ENCODE data around the gene N4BP3.
"Not testable (repeated sequence)": the region's sequence is repeated elsewhere in the genome, so short reads cannot be mapped to it uniquely, and the experiment has no call there.

N4BP3 gene, protein sequence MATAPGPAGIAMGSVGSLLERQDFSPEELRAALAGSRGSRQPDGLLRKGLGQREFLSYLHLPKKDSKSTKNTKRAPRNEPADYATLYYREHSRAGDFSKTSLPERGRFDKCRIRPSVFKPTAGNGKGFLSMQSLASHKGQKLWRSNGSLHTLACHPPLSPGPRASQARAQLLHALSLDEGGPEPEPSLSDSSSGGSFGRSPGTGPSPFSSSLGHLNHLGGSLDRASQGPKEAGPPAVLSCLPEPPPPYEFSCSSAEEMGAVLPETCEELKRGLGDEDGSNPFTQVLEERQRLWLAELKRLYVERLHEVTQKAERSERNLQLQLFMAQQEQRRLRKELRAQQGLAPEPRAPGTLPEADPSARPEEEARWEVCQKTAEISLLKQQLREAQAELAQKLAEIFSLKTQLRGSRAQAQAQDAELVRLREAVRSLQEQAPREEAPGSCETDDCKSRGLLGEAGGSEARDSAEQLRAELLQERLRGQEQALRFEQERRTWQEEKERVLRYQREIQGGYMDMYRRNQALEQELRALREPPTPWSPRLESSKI

GRCh38 chr5:178113141-178113787, at the start of gene N4BP3:
Gene N4BP3, plus strand, starts transcription at chr5:178113532. Its CDS starts 6,052 bp downstream, at chr5:178119584.
- DNase-seq (ENCODE audit: low spot score): peak; percentile 87

DNA sequence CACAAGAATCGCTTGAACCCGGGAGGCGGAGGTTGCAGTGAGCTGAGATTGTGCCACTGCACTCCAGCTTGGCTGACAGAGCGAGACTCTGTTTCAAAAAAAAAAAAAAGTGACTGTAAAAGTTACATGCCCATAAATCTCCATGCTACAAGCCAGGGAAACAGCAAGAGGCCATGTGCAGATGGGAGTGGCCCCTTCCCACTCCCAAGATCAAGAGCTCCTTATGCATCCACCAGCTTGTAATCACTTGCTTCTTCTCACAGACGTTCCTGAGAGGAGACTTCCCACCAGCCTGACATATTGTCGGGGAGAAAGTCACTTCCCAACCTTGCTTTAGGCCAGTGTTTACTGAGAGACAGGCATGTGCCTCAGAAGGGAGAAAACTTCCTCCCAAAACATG, 45.6 kb upstream of the N4BP3 start:
- no peak for DNase-seq (ENCODE audit: low spot score)

GRCh38 chr5:178068293-178068692, 45.0 kb upstream of the N4BP3 start:
- no peak for DNase-seq (ENCODE audit: low spot score)

DNA sequence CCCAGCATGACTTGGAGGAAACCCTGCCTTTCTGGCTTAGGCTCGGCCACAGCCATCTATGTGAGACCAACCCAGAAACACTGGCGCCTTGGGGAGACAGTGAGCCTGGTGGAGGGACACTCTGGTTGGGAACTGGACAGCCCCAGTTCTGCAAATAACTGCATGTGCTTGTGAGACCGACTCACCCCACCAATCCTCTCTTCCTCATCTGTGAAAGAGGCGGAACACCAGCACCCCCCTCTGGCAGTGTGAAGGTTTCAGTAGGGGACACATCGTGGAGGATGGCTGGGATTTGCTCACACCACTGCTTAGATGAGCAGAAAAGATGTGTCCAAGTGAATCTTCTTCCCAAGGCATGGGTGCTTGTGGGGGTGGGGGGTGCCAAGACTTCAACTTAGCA, 43.4 kb upstream of the N4BP3 start:
- DNase-seq (ENCODE audit: low spot score): peak; percentile 20

- no peak for DNase-seq (ENCODE audit: low spot score)
These were observed 42.2 kb upstream of the N4BP3 start for GRCh38 chr5:178071108-178071507.

- no peak for DNase-seq (ENCODE audit: low spot score)
These were observed 40.6 kb upstream of the N4BP3 start for GRCh38 chr5:178072749-178073148.

DNA sequence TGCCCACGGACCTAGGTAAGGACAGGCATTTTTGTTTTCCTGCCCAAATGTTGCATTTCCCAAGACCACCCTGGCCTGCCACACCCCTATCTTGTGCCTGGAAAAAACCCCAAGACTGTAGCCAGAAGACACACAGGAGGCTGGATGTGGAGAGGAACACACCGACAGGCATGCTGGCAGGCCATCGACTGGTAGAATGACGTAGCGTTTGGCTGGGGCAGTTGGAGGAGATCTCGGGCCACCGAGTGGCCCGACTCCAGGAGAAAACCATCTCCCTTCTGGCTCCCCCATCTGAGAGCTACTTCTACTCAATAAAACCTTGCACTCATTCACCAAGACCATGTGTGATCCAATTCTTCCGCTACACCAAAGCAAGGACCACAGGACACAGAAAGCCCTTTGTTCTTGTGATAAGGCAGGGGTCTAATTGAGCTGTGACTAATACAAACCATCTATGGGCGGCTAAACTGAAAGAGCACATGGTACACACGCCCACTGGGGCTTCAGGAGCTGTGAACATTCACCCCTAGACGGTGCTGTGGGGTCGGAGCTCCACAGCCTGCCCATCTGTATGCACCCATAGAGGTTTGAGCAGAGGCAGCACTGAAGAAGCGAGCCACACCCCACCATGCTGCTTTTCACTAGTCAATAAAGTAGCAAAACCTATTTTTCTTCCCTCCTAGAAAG, 38.9 kb upstream of the N4BP3 start:
- DNase-seq (ENCODE audit: low spot score): no peak

DNA sequence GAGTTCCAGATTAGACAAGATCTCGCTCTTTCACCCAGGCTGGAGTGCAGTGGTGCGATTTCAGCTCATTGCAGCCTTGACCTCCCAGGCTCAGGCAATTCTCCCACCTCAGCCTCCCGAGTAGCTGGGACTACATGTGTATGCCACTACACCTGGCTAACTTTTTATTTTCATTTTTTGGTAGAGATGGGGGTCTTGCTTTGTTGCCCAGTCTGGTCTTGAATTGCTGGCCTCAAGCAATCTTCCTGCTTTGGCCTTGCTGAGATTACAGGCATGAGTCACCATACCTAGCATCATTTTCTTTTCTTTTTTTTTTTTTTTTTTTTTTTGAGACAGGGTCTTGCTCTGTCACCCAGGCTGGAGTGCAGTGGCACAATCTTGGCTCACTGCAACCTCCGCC, 36.4 kb upstream of the N4BP3 start:
- DNase-seq (ENCODE audit: low spot score): not testable (repeated sequence)

DNA sequence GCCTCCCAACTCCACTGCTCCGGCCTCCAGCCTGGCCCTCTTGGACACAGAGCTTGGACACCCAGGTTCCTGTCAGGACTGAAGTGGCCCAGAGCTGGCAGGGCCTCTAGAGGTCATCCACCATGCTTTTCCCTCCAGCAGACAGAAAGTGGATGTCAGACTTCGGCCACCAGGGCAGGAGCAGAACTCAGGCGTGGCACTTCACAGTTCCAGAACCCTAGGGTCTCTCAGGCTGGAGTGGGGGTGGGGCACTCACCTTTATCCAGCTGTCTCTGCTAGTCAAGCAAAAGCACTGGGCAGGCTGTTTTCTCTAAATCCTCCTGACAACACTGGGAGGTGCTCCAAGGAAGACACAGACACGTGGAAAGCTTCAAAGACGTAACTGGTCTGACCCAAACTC, 35.6 kb upstream of the N4BP3 start:
- DNase-seq (ENCODE audit: low spot score): no peak

- DNase-seq (ENCODE audit: low spot score): no peak
These were observed 34.9 kb upstream of the N4BP3 start for GRCh38 chr5:178078197-178079010.

DNA sequence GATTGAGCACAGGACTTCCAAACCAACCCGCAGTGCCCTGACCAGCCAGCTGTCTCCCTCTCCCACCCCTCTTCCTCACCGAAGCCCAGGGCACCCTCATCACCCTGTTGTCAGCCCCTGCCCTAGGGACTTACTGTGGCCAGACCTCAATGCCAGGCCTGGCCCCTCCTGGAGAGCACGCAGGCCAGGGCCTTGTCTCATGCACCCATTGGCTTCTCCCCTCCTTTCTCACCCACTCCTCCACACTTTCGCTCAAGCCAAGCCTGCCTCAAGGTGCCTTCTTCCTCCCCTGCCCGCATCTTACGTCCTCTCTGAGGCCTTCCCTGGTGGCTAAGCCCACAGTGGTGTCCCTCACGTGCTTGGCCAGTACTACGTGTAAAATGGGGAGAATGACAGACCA, 33.3 kb upstream of the N4BP3 start:
- no peak for DNase-seq (ENCODE audit: low spot score)

DNA sequence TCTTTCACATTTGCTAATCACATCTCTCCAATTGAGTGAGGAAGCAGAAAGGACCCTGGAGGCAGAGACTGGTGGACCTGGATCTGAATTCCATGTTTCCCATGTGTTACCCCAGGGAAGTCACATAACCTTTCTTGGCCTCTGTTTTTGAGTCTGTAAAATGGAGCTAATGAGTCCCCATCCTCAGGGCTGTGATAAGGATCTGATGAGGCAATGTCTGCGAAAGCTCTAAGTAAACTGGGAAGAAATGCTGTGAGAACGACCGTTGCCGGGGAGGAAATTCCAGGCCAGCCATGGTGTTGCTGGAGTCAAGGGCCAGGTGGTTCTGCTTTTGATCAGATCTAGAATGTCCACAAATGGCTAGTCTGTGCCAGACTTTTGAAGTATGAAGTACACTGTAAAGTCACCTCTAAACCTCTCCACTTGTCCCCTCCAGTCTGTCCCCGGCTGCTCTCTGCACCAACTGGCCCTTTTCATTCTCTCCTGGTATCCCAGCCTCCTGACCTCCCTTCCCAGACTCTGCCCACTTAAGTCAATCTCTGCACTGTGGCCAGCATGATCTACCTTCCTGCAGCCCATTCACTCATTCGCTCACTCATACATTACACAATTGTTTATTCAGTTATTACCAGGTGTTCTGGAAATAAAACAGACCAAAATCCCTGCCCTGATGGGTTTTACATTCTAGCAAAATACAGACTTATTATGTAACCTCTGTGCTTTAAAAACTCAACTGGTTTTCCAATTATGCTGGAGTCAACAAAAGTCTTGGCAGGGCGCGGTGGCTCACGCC, 32.5 kb upstream of the N4BP3 start:
- DNase-seq (ENCODE audit: low spot score): no peak

DNA sequence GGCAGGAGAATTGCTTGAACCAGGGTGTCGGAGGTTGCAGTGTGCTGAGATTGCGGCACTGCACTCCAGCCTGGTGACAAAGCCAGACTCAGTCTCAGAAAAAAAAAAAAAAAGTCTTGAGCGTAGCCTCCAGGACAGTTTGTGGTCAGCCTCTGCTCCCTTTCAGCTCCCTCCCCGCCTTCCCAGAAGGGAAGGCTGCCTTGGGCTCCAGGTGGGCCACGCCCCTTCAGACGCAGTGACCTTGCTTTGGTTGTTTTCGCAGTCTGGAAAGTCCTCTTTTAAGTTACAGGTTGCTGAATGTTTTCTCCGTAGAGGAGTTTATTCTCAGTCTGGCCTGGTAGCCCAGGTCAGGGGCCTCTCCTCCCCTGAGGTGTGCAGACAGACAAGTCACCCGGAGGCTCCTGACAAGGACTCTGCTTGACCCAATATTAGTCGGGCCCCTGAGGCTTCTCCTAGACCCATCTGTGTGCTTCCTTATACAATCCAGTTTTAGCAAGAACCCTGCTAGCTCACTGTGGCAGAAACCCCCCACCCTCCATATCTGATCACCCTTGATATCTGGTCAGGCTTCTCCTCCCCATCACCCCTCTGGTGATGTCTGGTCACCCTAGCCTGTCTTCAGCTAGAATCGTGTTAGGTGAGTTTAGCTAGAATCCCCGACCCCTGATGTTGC, 31.6 kb upstream of the N4BP3 start:
- DNase-seq (ENCODE audit: low spot score): no peak

- no peak for DNase-seq (ENCODE audit: low spot score)
These were observed 29.4 kb upstream of the N4BP3 start for GRCh38 chr5:178083922-178084321.

DNA sequence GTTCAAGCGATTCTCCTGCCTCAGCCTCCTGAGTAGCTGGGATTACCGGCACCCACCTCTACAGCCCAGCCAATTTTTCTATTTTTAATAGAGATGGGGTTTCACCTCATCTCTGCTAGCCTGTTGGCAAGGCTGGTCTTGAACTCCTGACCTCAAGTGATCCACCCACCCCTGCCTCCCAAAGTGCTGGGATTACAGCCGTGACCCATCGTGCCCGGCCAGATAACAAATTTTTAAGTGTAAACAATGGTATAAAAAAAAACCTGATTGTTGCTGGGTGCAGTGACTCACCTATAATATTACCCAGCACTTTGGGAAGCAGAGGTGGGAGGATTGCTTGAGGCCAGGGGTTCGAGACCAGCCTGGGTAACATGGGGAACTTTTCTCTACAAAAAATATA, 28.0 kb upstream of the N4BP3 start:
- DNase-seq (ENCODE audit: low spot score): no peak

DNA sequence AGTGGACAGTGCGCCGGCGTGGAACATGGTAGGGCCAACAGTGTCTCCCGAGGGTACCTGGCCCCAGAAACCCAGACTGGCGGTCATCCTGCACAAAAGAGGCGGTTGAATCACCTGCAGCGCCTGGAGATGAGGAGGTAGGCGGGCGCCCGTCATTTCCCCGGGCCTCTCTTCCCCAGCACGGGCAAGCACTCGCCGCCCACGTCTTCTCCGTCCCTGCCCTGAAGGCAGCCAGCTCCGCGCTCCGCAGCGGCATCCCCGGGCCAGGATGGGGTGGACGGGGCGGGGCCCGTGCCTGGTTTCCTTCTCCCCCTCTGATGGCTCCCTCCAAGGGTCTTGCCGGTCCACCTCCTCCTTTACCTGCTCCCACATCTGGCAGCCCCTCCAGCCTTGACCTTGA, 27.1 kb upstream of the N4BP3 start:
- no peak for DNase-seq (ENCODE audit: low spot score)

DNA sequence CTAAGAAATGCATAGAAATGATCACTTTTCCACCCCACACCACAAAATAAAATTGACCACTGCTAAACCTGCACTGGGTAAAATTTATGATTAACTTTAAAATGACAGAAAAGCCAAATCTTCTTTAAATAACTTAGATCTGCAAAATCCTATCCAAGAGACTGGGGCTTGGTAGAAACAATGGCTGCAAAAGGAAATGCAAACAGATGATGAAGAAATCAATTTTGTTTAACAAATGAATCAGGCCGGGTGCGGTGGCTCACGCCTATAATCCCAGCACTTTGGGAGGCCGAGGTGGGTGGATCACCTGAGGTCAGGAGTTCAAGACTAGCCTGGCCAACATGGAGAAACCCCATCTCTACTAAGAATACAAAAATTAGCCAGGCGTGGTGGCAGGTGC, 26.1 kb upstream of the N4BP3 start:
- DNase-seq (ENCODE audit: low spot score): not testable (repeated sequence)

GRCh38 chr5:178090856-178091255, 22.5 kb upstream of the N4BP3 start:
- no peak for DNase-seq (ENCODE audit: low spot score)

DNA sequence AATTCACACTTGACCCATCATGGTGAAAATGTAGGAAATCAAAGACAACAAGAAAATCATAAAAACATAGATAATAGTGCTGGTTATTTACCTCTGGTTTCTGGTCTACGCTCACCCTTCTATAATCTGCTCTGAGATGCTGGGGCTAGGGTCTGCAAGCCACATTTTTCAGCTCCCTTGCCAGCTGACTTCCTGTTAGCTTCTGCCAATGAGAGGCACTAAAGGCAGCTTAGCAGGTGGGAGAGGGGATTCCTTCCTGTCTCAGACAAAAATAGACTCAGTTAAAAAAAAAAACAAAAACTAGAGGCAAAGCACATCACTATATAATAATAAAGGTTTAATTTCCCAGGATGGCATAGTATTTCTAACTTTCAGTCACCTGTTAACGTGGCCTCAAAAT, 20.2 kb upstream of the N4BP3 start:
- no peak for DNase-seq (ENCODE audit: low spot score)

DNA sequence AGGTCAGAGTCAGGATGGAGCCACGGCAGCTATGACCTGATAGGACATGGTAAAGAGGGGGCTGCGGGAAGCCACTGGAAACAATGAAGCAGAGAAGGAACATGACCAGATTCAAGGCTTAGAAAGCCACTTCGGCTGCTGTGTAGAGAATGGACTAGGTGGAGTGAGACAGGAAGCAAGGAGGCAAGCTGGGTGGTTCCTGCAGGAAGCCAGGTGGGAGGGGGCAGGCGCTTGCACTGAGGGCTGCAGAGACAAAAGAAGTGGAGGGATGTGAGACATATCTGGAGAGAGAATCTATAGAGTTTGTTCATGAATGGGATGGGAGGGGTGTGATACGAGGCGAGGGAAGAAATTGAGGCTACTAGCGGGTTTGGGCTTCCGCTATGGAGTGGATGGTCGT, 19.0 kb upstream of the N4BP3 start:
- DNase-seq (ENCODE audit: low spot score): no peak

DNA sequence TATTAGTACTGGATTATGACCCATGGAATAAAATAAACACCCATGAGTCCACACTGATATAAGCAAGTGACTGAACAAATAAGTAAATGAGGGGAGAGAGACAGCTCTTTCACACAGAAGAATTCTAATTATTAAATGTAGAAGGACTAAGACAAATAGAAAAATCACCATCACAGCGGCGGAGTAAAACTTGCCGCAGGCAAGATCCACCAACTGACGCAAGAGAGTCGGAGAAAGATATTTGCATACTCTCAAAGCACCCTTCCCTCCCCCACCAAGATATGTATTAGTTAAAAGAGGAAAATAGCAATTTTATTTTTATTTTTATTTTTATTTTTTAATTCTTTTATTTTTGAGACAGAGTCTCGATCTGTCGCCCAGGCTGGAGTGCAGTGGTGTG, 14.6 kb upstream of the N4BP3 start:
- no peak for DNase-seq (ENCODE audit: low spot score)

Measured in CD4-positive, alpha-beta T cell treated with Interleukin-2 at 100 ng/mL for 4 hours (primary cell).